Measurements from ENCODE around the gene KLK2.

GRCh38 chr19:50835103-50835784, 38.0 kb upstream of the KLK2 start:
- TF ChIP-seq POLR2A (IDR thresholded peaks at IDR 0.05; ENCODE audit: low read length) (no peak), GATA1 (IDR thresholded peaks at IDR 0.05; ENCODE audit: low read depth, low read length) (no peak)
